GM12874 (cell line): ENCODE results near the gene TACC3.

Experiments used
- CTCF ChIP-seq: IDR thresholded peaks from 2 replicates; pipeline ENCODE4 v1.5.1; 2011; ENCODE audit warnings: low read depth, mild to moderate bottlenecking, control low read depth, low read length, moderate library complexity; ENCODE audit not compliant: insufficient read depth

Gene TACC3

GRCh38 chr4:1721003-1721665, at the start of gene TACC3, which contains the start of gene TMEM129:
TSS of gene TACC3 (plus strand) at chr4:1721521. CDS start at chr4:1723422, 1,901 bp downstream.
TSS of gene TMEM129 (minus strand) at chr4:1721323. CDS start at chr4:1720837, 486 bp downstream.
- TF ChIP-seq CTCF, result no peak

GRCh38 chr4:1673671-1674070, 47.6 kb upstream of the TACC3 start:
- TF ChIP-seq CTCF, result no peak

GRCh38 chr4:1674682-1675081, 46.6 kb upstream of the TACC3 start:
- TF ChIP-seq CTCF, result no peak

DNA sequence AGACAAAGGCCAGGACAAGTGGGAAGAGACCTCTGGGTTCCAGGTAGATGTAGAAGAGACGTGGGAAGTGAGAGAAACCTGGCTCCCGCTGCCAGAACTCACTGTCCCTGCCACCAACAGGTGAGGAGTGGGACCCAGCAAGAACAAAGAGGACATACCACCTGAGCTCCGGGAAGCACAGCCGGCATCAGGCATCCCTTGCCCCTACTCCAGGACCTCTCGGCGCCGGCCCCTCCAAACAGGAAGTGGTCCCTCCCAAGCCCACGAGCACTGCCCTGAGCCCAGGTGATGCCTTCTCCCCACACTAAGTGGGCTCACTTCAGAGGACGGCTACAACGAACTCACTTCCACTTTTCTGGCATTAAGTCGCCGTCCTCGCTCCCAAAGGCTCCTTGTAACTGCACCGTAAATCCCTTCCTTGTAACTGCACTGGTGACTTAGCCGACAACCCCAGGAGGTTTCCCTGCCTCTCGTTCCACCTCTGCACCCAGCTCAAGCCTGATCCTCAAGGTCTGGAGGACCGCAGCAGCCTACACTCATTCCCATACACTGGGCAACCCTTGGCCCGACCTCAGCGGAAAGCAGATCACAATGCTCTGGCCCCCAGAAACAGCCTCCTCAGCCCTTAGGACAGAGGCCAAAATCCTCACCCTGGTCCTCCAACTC, 46.1 kb upstream of the TACC3 start:
- TF ChIP-seq CTCF, result no peak

DNA sequence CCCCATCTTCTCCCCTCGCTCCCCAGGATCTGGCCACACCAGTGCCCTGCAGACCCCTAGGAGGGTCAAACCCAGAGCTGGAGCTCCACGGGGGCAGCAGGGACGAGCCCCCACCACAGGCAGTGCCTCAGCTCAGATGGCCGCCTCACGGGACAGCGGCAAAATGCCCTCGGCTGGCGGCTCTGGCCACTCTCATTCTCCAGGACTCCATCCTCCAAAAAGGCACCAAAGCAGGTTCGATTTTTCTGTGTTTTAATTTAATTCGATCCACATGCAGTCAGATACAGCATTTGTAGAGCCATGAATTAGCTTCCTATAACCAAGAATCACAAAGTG, 45.6 kb upstream of the TACC3 start:
- TF ChIP-seq CTCF, result no peak

DNA sequence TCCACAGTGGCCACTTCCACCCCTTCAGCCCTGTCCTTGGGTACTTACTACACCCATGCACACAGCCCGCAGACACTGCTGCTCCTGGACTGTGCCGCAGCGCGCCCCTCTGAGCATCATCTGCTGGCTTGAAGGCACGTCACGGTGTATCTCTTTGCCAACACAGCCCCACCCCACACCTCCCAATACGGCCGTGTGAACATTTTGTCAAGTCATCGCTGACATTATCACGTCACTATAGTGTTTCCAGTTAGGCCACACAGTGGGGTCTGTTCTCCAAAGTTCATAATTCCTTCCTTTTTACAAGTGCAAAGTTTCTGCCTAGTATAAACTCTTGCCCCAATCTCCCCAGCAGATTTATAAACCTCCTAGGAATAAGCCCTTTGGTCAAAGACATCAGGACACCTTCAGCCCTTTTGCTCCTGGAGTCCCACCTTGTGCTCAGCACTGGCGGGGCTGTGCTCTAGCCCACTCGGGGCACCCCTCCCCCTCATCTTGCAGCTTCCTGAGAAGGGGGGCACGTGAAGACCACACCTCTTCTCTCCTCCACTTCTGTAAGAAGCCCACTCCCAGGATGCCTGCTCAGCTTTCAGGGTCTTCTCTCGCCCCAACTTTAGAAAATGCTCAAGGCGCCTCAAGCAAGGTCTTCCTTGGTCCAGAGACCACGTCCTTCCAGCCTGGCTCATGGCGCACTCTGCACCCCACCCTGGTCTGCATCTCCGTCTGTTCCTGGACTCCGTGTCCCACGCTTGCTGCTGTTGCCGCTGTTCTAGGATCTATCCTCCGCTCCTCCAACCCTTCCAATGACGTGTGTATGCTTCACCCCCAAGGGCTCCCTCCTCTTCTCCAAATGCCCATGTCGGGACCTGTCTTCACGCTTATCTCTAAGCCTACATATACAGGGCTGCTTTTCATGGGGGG, 44.5 kb upstream of the TACC3 start:
- TF ChIP-seq CTCF, result no peak

DNA sequence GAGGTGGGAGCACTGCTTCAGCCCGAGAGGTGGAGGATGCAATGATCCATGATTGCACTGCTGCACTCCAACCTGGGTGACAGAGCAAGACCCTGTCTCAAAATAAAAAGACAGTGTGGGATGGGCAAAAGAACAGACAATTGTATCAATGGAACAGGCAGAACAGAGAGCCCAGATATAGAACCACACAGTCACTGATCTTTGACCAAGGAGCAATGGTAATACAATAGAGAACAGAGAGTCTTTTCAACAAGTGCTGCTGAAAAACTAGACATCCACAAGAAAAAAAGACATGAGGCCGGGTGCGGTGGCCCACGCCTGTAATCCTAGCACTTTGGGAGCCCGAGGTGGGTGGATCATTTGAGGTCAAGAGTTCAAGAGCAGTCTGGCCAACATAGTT, 43.1 kb upstream of the TACC3 start:
- TF ChIP-seq CTCF, result no peak
